Measurements from ENCODE around the gene TCTN3.

DNA sequence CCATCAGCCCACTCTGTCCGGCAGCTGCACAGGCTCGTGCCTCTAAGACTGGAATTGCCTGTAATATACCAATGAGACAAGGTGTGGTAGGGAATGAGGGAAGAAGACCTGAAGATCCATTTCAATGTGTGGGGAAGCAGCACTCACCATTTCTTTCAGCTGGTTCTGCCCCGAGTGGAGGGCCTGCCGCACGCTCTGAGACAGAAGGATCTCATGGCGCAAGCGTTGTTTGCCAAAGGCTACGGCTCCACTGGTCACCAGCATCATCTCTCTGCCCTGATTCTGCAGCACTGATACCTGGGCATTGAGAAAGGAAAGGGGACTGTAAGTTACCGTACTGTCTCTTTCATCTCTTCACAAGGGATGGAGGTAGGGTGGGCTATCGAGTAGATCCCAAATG is 56.6 kb downstream of the TCTN3 start:
- TF ChIP-seq, protein P1, sequence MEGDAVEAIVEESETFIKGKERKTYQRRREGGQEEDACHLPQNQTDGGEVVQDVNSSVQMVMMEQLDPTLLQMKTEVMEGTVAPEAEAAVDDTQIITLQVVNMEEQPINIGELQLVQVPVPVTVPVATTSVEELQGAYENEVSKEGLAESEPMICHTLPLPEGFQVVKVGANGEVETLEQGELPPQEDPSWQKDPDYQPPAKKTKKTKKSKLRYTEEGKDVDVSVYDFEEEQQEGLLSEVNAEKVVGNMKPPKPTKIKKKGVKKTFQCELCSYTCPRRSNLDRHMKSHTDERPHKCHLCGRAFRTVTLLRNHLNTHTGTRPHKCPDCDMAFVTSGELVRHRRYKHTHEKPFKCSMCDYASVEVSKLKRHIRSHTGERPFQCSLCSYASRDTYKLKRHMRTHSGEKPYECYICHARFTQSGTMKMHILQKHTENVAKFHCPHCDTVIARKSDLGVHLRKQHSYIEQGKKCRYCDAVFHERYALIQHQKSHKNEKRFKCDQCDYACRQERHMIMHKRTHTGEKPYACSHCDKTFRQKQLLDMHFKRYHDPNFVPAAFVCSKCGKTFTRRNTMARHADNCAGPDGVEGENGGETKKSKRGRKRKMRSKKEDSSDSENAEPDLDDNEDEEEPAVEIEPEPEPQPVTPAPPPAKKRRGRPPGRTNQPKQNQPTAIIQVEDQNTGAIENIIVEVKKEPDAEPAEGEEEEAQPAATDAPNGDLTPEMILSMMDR (optimal IDR thresholded peaks at IDR 0.05 in 1 of 3, IDR thresholded peaks at IDR 0.05 in 1 of 3, conservative IDR thresholded peaks at IDR 0.05 in 1 of 3; ENCODE audit: extremely low read depth in 1 of 3, insufficient read depth in 2 of 3, low read length in 3 of 3): no peak
- no peak for TF ChIP-seq EZH2 (IDR thresholded peaks at IDR 0.05; ENCODE audit: low read length)

Data from keratinocyte (primary cell).